Lower lobe of right lung (tissue), 2 donors: ENCODE data around the gene ZNHIT3. TPM values are rescaled to one million over a fixed set of nuclear protein-coding genes. Genes with fewer than 3 reads are reported as not detected.

Experiments used
- ATAC-seq, 2 donors: fragments of 200-7000 bp; cut with Tn5 transposase; one replicate each; pipeline ENCODE4 v1.9.1; 2020 to 2022; ENCODE audit warnings: mild to moderate bottlenecking in 2 of 2, moderate library complexity in 2 of 2
- DNase-seq: peaks from one replicate; pipeline ENCODE4 v3.0.0-alpha.2; 2020
- H3K27ac ChIP-seq: fragments of 200-600 bp; one replicate; pipeline ENCODE4 v1.8.0; 2022
- H3K27me3 ChIP-seq: fragments of 200-600 bp; one replicate; pipeline ENCODE4 v1.8.0; 2022; ENCODE audit warnings: low read depth
- H3K36me3 ChIP-seq: fragments of 200-600 bp; one replicate; pipeline ENCODE4 v1.8.0; 2022; ENCODE audit warnings: mild to moderate bottlenecking
- H3K4me1 ChIP-seq: fragments of 200-600 bp; one replicate; pipeline ENCODE4 v1.8.0; 2022
- H3K4me3 ChIP-seq: fragments of 200-600 bp; one replicate; pipeline ENCODE4 v1.8.0; 2022; ENCODE audit warnings: mild to moderate bottlenecking
- H3K9me3 ChIP-seq: fragments of 200-600 bp; one replicate; pipeline ENCODE4 v1.8.0; 2022
- CTCF ChIP-seq: fragments of 200-600 bp; IDR thresholded peaks from one replicate; pipeline ENCODE4 v1.8.0; 2022; ENCODE audit warnings: antibody characterized with exemption, mild to moderate bottlenecking
- intact Hi-C: fragments of 100-400 bp; cut with DNase I; formaldehyde crosslinking; loops from one replicate; pipeline ENCODE4 v1.11.0; 2022
- total RNA-seq: library from RNA; stranded (reverse); fragmentation: NEBNext Ultra II Directional; extraction: Animal tissue kit (Norgen Biotek cat#: 25700); gene quantifications from one replicate; pipeline ENCODE4 v1.2.1, GENCODE V29; 2021
- donor health status: DM: no; HTN: yes; CAD: no; lungs with severe emphysema.

ZNHIT3 gene
- total RNA-seq, 1 donor from 2014 or later = 30.1 TPM

- TF ChIP-seq CTCF = no peak
- ATAC-seq (no peak), DNase-seq (no peak)
- Histone ChIP-seq H3K4me1 (peaks cover 10% of the 10 kb centered on the region), H3K4me3 (no peak overlapping the region), H3K27ac (no peak overlapping the region), H3K9me3 (no peaks in the 10 kb centered on the region), H3K36me3 (peaks cover 55% of the 10 kb centered on the region), H3K27me3 (no peaks in the 10 kb centered on the region)
- intact Hi-C loops = no loop called here
These were observed 46.0 kb downstream of the ZNHIT3 start for GRCh38 chr17:36532435-36532975.

GRCh38 chr17:36533935-36534839 is 47.7 kb downstream of the ZNHIT3 start:
- intact Hi-C loops = no loop called here
- ATAC-seq (peak; percentile 60 to 73), DNase-seq (peak; percentile 80)
- peak overlapping the region; percentile 98 for H3K27ac ChIP-seq
- peaks cover 50% of the 10 kb centered on the region for H3K36me3 ChIP-seq
- peak overlapping the region; percentile 89 for H3K4me3 ChIP-seq
- no peaks in the 10 kb centered on the region for H3K9me3 ChIP-seq
- TF ChIP-seq CTCF = peak; percentile 49
- peaks cover 10% of the 10 kb centered on the region for H3K4me1 ChIP-seq
- H3K27me3 ChIP-seq = no peaks in the 10 kb centered on the region

GRCh38 chr17:36534840-36535668 is 48.6 kb downstream of the ZNHIT3 start, which contains the start of the genes MYO19 and PIGW:
Gene MYO19, minus strand, starts transcription at chr17:36534868. Its CDS starts 2,330 bp downstream, at chr17:36532538.
Gene PIGW, plus strand, starts transcription at chr17:36534987. Its CDS starts 2,115 bp downstream, at chr17:36537102.
- ATAC-seq (peak; percentile 96), DNase-seq (peak; percentile 93)
- H3K9me3 ChIP-seq = no peaks in the 10 kb centered on the region
- peak within 1 kb of the TSS; percentile 89 for H3K4me3 ChIP-seq
- intact Hi-C loops = no loop called here
- peaks cover 41% of the 10 kb centered on the region for H3K36me3 ChIP-seq
- H3K27me3 ChIP-seq = no peaks in the 10 kb centered on the region
- H3K4me1 ChIP-seq = peaks cover 10% of the 10 kb centered on the region
- peak within 1 kb of the TSS; percentile 98 for H3K27ac ChIP-seq
- TF ChIP-seq CTCF = peak; percentile 16

DNA sequence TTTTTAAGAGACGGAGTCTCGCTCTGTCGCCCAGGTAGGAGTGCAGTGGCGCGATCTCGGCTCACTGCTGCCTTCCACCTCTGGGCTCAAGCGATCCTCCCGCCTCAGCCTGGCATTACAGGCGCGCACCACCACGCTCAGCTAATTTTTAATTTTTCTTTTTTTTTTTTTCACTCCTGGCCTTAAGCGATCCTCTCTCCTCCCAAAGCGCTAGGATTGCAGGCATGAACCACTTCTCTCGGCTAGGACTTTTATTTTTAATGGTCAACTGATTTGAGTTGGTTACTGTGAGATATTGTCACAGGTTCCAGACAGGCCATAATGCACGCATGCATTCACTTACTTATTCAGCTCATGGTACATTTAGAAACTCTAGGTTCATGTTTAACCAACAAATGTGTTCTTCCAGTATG is 49.2 kb downstream of the ZNHIT3 start:
- intact Hi-C loops = no loop called here
- ATAC-seq = peak; percentile 39 to 51

More for the DNA sequence above, 49.2 kb downstream of the ZNHIT3 start:
- Histone ChIP-seq H3K4me3 (peak overlapping the region; percentile 89), H3K36me3 (peaks cover 38% of the 10 kb centered on the region), H3K9me3 (no peaks in the 10 kb centered on the region), H3K27ac (peak overlapping the region; percentile 98), H3K27me3 (no peaks in the 10 kb centered on the region), H3K4me1 (peaks cover 10% of the 10 kb centered on the region)
- no peak for TF ChIP-seq CTCF
- no peak for DNase-seq
